Stimulated activated CD8-positive, alpha-beta memory T cell treated with anti-CD3 and anti-CD28 coated beads, Interleukin-12 subunit alpha, Interleukin-12 subunit beta, amount 100 ng/mL, for 1 hour (primary cell): ENCODE measurements around the gene ADCK2.
"Not testable (repeated sequence)": the region's sequence is repeated elsewhere in the genome, so short reads cannot be mapped to it uniquely, and the experiment has no call there.

Experiments
- DNase-seq: peaks from one replicate; pipeline ENCODE4 v3.0.0-alpha.2; 2020; ENCODE audit warnings: low read depth

Gene ADCK2

DNA sequence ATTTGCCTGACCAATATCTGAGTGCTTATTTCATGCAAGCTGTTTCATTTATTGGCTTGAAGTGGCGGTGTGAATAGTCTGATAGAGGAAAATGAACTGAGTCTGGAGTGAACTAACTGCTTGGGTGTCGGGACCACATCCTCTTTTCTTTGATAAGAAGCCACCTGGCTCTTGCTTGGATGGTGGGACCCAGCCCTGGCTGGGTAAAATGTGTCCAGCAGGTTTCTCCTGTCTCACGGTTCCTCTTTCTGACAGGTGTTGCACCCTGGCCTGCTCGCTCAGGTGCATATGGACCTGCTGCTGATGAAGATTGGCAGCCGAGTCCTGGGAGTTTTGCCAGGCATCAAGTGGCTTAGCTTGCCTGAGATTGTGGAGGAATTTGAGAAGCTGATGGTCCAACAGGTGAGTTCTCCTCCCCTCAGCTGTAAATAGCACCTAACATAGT lies 1.6 kb downstream of the ADCK2 start:
- DNase-seq = no peak

GRCh38 chr7:140674899-140675701 lies 2.4 kb downstream of the ADCK2 start:
- DNase-seq = no peak

GRCh38 chr7:140675726-140676125 lies 3.0 kb downstream of the ADCK2 start:
- DNase-seq = no peak

- DNase-seq = no peak
Observed at GRCh38 chr7:140676306-140676705, 3.6 kb downstream of the ADCK2 start.

DNA sequence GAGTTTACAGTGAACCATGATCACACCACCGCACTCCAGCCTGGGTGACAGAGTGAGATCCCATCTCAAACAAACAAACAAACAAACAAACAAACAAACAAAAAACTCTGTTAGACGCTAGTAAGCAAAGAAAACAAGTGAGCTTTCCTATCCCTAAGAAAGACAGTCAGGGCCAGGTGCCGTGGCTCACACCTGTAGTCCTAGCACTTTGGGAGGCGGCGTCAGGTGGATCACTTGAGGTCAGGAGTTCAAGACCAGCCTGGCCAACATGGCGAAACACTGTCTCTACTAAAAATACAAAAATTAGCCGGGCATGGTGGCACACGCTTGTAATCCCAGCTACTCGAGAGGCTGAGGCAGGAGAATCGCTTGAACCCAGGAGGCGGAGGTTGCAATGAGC lies 4.2 kb downstream of the ADCK2 start:
- DNase-seq = not testable (repeated sequence)

GRCh38 chr7:140677496-140677895 lies 4.8 kb downstream of the ADCK2 start:
- no peak for DNase-seq

DNA sequence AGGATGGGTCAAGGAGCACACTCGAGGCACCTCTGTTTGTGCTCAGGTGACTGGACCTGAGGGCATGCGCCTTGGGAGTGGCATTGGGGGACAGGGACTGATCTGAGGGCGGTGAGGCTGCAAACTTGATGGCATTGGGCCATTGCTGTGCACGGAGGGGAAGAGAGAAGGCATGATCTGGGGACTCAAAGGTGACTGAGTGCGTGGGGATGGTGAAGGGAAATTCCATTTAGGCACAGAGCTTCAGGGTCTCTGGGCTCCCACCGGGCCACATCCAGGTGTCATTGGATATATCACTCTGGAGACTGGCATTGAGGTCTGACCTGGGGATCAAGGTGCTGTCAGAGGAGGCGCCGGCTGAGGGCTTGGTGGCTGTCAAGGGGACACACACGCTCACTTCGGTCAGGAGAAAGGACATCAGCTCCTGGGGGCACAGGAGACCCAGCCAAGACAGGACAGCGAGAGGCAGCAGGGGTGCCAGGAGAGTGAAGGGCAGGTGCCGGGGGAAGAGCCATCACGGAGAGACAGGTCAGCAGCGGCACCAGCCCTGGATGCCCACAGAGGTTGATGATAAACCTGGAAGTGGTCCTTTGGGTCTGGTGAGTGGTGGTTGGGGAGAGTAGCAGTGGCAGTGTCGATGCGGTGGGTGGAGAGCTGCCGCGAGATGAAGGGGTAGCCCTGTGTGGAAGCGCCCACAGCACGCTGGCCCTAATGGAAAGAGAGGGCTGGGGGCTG lies 5.5 kb downstream of the ADCK2 start:
- DNase-seq = no peak

DNA sequence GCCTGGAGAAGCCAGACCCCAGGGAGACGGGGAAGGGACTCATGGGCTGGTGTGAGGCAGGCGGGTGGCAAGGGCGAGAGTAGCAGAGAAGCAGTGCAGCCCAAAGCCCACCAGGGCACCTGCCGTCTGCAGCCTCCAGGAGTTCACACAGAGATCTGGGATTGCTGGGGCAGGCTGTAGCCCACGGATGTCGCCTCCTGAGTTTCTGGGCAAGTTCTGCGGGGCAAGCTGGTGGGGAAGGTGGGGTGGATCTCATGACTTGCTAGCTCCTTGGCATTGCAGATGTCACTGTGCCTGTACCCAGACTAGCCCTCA lies 6.0 kb downstream of the ADCK2 start:
- no peak for DNase-seq

DNA sequence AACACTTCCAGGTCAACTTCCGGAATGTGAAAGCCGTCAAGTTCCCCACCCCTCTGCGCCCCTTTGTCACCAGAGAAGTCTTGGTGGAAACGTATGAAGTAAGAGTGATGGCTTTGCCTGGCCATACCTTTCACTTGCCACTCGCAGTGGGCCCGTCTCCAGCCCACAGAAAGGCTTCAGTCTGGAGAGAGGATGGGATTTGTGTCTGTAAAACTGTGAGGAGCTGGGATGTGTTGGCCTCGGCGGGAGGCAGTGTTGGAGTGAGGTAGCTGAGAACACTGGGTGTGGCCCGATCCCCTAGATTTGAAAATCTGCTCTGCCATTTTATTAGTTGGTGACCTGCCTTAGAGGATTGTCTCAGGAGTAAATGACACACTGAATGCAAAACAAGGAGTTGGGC lies 6.4 kb downstream of the ADCK2 start:
- no peak for DNase-seq

DNA sequence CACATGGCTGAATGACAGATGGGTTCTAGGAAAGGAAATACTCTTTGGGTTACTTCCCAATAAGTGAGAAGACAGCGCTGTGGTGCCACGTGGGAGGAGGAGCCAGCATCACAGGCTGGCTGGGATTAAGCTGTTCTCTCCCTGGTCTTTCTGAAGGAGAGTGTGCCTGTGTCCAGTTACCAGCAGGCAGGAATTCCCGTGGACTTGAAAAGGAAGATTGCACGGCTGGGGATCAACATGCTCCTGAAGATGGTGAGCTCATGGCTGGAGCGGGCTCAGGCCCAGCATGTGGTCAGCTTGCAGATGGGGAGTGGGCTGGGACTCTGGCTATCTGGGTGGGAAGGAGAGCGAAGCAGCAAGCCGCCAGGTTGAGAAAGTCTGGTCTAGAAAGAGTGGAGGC lies 8.1 kb downstream of the ADCK2 start:
- DNase-seq = no peak

- DNase-seq = no peak
Observed at GRCh38 chr7:140681766-140682165, 9.0 kb downstream of the ADCK2 start.

DNA sequence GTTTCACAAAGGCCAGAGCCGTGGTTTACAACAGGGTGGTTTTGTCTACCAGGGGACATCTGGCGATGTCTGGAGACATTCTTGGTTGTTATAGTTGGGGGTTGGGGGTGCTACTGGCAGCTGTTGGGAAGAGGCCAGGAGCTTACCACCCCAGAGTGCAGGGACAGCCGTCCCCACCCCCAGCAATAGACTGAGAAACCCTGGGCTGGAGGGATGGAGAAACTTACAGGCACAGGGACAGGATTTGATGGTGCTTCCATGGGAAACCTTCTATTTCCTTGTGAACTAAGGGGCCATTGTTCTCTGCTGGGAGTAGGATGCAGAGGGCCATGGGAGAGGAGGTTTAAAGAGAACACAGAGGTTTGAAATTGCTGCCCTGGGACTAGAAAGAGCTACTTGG lies 10.9 kb downstream of the ADCK2 start:
- no peak for DNase-seq

DNA sequence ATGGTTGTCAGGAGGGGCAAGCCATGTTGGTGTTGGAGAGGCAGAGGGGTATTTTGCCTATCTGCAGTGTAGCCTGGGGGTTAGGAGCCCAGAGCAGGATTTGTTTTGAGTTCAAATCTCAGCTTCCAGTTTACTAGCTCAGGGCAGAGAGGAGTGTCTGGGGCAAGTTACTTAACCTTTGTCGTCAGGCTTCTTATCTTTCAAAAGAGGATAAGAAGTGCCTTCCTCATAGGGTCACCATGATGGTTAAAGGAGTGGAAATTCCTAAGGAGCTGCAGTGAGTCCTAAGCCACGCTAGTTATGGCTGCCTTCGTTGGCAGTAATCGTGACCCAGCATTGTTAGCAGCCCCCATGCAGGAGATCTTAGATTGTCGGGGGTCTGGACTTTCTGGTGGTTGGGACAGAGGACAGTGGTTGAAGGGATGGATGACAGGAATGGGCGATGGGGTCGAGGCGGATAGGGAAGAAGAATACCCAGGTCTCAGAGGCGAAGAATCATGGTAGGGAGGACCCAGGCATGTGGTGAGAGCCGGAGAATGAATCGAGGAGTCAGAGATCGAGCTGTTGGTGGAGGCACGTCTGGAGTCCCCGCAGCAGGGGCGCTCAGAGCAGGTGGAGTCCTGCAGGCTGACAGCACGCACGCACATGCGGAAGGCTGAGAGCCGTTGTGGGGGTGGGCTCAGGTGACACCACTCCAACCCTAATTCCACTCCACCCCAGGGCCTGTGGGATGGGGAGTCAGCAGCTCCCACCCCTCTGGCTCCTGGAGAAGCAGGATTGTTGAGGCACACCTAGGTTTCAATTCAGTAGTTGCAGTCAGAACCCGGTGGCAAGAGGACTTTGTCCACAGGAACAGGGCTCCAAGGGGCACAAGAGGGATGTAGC lies 11.6 kb downstream of the ADCK2 start:
- DNase-seq = no peak

GRCh38 chr7:140685407-140686087 lies 12.8 kb downstream of the ADCK2 start:
- no peak for DNase-seq

- DNase-seq = no peak
Observed at GRCh38 chr7:140686921-140687320, 14.2 kb downstream of the ADCK2 start.

DNA sequence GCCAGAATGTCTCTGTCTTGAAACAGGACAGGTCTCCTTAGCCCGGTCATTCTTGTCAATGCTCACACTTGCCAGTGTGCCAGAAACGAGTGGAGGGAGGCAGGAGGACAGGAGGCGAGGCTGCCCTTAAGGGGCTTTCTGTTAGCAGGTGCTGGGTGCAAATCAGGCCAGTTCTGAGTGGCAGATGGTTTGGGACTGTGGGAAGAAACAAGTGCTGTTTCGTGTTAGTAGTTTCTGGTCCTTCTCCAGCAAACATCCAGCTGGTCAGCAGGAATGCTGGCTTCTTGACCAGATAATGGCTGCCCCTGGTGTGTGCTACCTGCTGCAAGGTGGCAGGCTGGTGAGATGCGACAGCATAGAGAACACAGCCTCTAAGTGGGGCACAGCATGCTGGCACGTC lies 15.6 kb downstream of the ADCK2 start:
- no peak for DNase-seq

- DNase-seq = no peak
Observed at GRCh38 chr7:140689199-140690152, 16.7 kb downstream of the ADCK2 start.

DNA sequence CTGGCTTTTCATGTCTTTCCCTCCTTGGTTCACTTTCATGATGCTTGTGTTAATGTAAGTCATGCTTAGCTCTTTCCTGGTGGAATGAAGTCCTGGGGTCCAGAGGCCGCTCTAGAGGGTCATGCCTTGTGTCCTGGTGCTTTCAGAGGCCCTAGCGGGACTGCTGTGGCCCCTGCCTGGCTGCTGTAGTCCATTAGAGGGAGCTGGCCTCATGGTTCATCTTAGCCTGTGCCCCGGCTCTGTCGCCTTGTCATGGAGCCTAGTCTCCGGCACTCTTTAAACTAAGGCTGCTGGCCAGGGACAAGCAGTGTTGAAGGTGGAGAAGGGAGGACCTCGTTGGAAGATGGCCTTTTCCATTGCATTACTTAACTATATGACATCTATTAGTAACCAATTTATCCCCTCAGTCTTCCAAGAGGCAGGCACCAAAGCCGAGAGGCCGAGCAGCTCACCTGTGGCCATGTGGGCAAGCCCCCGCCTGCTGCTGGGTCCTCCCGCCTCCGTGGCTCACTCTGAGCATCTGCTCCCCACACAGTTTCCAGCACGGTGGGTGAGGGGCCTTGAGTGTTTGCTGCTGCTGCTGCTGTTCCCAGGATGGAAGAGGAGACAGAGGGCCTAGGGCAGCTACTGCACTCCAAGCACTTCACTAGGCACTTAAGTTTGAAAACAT lies 18.8 kb downstream of the ADCK2 start:
- DNase-seq = no peak

GRCh38 chr7:140693849-140694248 lies 21.1 kb downstream of the ADCK2 start:
- DNase-seq = not testable (repeated sequence)

GRCh38 chr7:140694592-140694991 lies 21.8 kb downstream of the ADCK2 start:
- no peak for DNase-seq
